B cell (primary cell): ENCODE measurements around the gene ATXN7. TPM values are rescaled to one million over a fixed set of nuclear protein-coding genes. Genes with fewer than 3 reads are reported as not detected.

Experiments
- ATAC-seq: fragments of 200-7000 bp; cut with Tn5 transposase; one replicate; pipeline ENCODE4 v1.10.0; 2021; ENCODE audit warnings: low read depth, mild to moderate bottlenecking, moderate number of reproducible peaks, moderate library complexity
- CTCF ChIA-PET: fragments of 350-600 bp; sonication (Branson Sonifier 250); formaldehyde crosslinking; loops from one replicate; lab custom pipeline; 2021; ENCODE audit warnings: antibody characterized with exemption, inconsistent platforms; lab: Charles Lee
- POLR2A ChIA-PET: fragments of 350-600 bp; sonication (Branson Sonifier 250); formaldehyde crosslinking; loops from one replicate; lab custom pipeline; 2021; ENCODE audit warnings: antibody characterized with exemption; lab: Charles Lee
- DNase-seq: peaks from one replicate; pipeline ENCODE4 v3.0.0; 2013
- H2AFZ ChIP-seq: 2 replicates; pipeline ENCODE4 v1.6.1; 2012; ENCODE audit warnings: mild to moderate bottlenecking, low read depth, low read length; ENCODE audit not compliant: insufficient read depth, poor library complexity, severe bottlenecking
- H3K27ac ChIP-seq, 2 donors: 1 replicate in 1 of 2; 2 replicates in 1 of 2; pipeline ENCODE4 v1.5.1; 2012 to 2013; ENCODE audit warnings: low read length in 2 of 2, mild to moderate bottlenecking in 2 of 2, moderate library complexity in 1 of 2
- H3K27me3 ChIP-seq, 4 experiments: fragments of 200-600 bp in 1 of 4; sonication (generic) in 1 of 4; replicated peaks in 1 of 4; 1 replicate in 2 of 4; 2 replicates in 2 of 4; pipeline versions ENCODE4 v1.6.1 to v1.7.0; 2013 to 2016; ENCODE audit warnings: low read length in 3 of 4, mild to moderate bottlenecking in 2 of 4, mixed read lengths in 1 of 4, moderate library complexity in 1 of 4; ENCODE audit not compliant: insufficient read depth in 4 of 4, control insufficient read depth in 3 of 4; ENCODE audit errors: control extremely low read depth in 1 of 4
- H3K36me3 ChIP-seq, 2 experiments: replicated peaks in 1 of 2; 1 replicate in 1 of 2; 2 replicates in 1 of 2; pipeline versions ENCODE4 v1.6.1 to v1.7.1; 2013; ENCODE audit warnings: low read length in 1 of 2; ENCODE audit not compliant: insufficient read depth in 2 of 2, control insufficient read depth in 1 of 2; ENCODE audit errors: control extremely low read depth in 1 of 2, extremely low read depth in 1 of 2
- H3K4me1 ChIP-seq, 2 donors: fragments of 200-600 bp in 1 of 2; sonication (generic) in 1 of 2; 1 replicate in 1 of 2; 2 replicates in 1 of 2; pipeline versions ENCODE4 v1.5.1 to v1.6.1; 2013 to 2017; ENCODE audit warnings: low read length in 2 of 2; ENCODE audit not compliant: control insufficient read depth in 2 of 2, insufficient read depth in 2 of 2
- H3K4me2 ChIP-seq: replicated peaks from 2 replicates; pipeline ENCODE3; 2012; ENCODE audit warnings: mild to moderate bottlenecking, low read depth, low read length; ENCODE audit not compliant: poor library complexity, severe bottlenecking
- H3K4me3 ChIP-seq, 5 experiments: fragments of 200-600 bp in 1 of 5; sonication (generic) in 1 of 5; 1 replicate in 3 of 5; 2 replicates in 2 of 5; pipeline versions ENCODE4 v1.5.1 to v1.7.0; 2011 to 2016; ENCODE audit warnings: low read length in 4 of 5, mild to moderate bottlenecking in 4 of 5, low read depth in 2 of 5, control low read depth in 1 of 5, moderate library complexity in 1 of 5; ENCODE audit not compliant: insufficient read depth in 1 of 5; ENCODE audit errors: control extremely low read depth in 1 of 5, extremely low read depth in 1 of 5
- H3K79me2 ChIP-seq: fragments of 200-600 bp; sonication (generic); one replicate; pipeline ENCODE4 v1.6.0; 2016; ENCODE audit warnings: low read length; ENCODE audit not compliant: control insufficient read depth, insufficient read depth
- H3K9ac ChIP-seq: fragments of 200-600 bp; sonication (generic); 2 replicates; pipeline ENCODE4 v1.6.1; 2017; ENCODE audit warnings: mild to moderate bottlenecking, low read length, moderate library complexity
- H3K9me3 ChIP-seq, 3 donors: one replicate each; pipeline versions ENCODE4 v1.6.1 to v1.7.1; 2013; ENCODE audit warnings: low read length in 2 of 3; ENCODE audit not compliant: control insufficient read depth in 2 of 3, insufficient read depth in 1 of 3; ENCODE audit errors: control extremely low read depth in 1 of 3
- H4K20me1 ChIP-seq: 2 replicates; pipeline ENCODE4 v1.6.0; 2012; ENCODE audit warnings: mild to moderate bottlenecking, low read length; ENCODE audit not compliant: insufficient read depth, control insufficient read depth, poor library complexity, severe bottlenecking
- H3K27ac Mint-ChIP-seq: one replicate; pipeline ENCODE4 v1.8.0; 2021; ENCODE audit warnings: mixed read lengths
- H3K27me3 Mint-ChIP-seq: one replicate; pipeline ENCODE4 v1.8.0; 2021; ENCODE audit warnings: mixed read lengths
- H3K4me1 Mint-ChIP-seq: one replicate; pipeline ENCODE4 v1.8.0; 2021; ENCODE audit warnings: mixed read lengths
- H3K4me3 Mint-ChIP-seq: one replicate; pipeline ENCODE4 v1.8.0; 2021; ENCODE audit warnings: mixed read lengths
- H3K9me3 Mint-ChIP-seq: one replicate; pipeline ENCODE4 v1.8.0; 2022; ENCODE audit warnings: mixed read lengths; ENCODE audit not compliant: insufficient read depth
- EZH2 ChIP-seq: IDR thresholded peaks from 2 replicates; pipeline ENCODE4 v1.6.1; 2012; ENCODE audit warnings: borderline replicate concordance, low read depth, mild to moderate bottlenecking, moderate library complexity, low read length; ENCODE audit not compliant: insufficient read depth, poor library complexity, severe bottlenecking
- WGBS: methylation state at CpG from one replicate; pipeline ENCODE4 v1.1.5; 2013; ENCODE audit warnings: missing lambda C conversion rate; ENCODE audit not compliant: insufficient coverage; 5-methylcytosine and 5-hydroxymethylcytosine counted together
- intact Hi-C: fragments of 100-400 bp; cut with micrococcal nuclease; formaldehyde crosslinking; loops from one replicate; pipeline ENCODE4 v1.10.0; 2022
- polyA plus RNA-seq: library from polyadenylated mRNA; depleted of rRNA; stranded (reverse); fragments of >200 nt; gene quantifications from 2 replicates; pipeline ENCODE4 v1.2.3, GENCODE V29; 2012
- total RNA-seq, 2 donors: library from RNA; stranded (reverse); fragments of 120-200 nt in 1 of 2; gene quantifications; 1 replicate in 1 of 2; 2 replicates in 1 of 2; pipeline versions ENCODE4 v1.2.3 to v1.2.4, GENCODE V29; 2013 to 2022
- TF ChIP-seq, protein P1 (sequence below): fragments of 200-600 bp; IDR thresholded peaks from one replicate; pipeline ENCODE4 v1.8.0; 2022; ENCODE audit warnings: antibody characterized with exemption, mild to moderate bottlenecking

Gene ATXN7
- total and polyA plus RNA-seq, 2 donors (not counting 1 experiment from before 2014, with no cell fraction given), result 18.1 to 74.3 TPM

DNA sequence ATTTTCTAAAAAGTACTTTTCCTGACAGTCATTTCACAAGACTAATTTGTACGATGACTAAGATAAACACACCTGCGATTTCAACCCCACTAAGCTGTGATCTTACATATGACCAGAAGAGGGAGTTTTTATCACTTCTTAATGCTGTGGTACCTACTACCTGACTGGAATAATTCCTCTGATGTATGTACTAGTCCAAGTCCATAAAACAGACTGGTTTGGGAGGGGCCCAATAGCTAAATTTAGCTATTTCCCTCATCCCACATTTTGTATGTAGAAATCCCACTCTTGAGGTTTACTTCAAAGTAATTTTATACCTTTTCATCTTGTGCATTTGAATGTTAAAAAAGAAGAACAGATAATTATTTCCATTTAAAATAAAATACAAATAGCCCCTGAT lies 98.2 kb downstream of the ATXN7 start:
- intact Hi-C loops, result loop anchor here (2.0 to 5.0 kb wide), 3 partner anchors 31 to 60 kb away; partner anchors contain the start of genes PSMD6 and SCAANT1
- Histone ChIP-seq H3K27me3 (no peaks in the 10 kb centered on the region), H3K9ac (no peak overlapping the region), H2AFZ (no peak overlapping the region), H4K20me1 (peaks cover 8% of the 10 kb centered on the region), H3K79me2 (peaks cover 45% of the 10 kb centered on the region), H3K4me2 (no peak overlapping the region), H3K36me3 (peaks cover 1 to 5% of the 10 kb centered on the region in 2 experiments), H3K4me1 (peaks cover 7 to 9% of the 10 kb centered on the region in 2 donors), H3K4me3 (no peak overlapping the region), H3K27ac (no peak overlapping the region), H3K9me3 (no peaks in the 10 kb centered on the region)
- TF ChIP-seq, protein P1, sequence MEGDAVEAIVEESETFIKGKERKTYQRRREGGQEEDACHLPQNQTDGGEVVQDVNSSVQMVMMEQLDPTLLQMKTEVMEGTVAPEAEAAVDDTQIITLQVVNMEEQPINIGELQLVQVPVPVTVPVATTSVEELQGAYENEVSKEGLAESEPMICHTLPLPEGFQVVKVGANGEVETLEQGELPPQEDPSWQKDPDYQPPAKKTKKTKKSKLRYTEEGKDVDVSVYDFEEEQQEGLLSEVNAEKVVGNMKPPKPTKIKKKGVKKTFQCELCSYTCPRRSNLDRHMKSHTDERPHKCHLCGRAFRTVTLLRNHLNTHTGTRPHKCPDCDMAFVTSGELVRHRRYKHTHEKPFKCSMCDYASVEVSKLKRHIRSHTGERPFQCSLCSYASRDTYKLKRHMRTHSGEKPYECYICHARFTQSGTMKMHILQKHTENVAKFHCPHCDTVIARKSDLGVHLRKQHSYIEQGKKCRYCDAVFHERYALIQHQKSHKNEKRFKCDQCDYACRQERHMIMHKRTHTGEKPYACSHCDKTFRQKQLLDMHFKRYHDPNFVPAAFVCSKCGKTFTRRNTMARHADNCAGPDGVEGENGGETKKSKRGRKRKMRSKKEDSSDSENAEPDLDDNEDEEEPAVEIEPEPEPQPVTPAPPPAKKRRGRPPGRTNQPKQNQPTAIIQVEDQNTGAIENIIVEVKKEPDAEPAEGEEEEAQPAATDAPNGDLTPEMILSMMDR, result peak; percentile 84
- TF ChIP-seq EZH2, result no peak
- no peak overlapping the region for H3K27ac Mint-ChIP-seq
- ChIA-PET CTCF (interaction anchor here (0.6 to 5.1 kb wide), 21 partner anchors 11 to 1560 kb away, joined by 3 to 28 read pairs (median 4); partner anchors contain the start of genes C3orf49 and SCAANT1), POLR2A (no interaction called here)
- WGBS, result no CpG with 5 or more reads among the region's 2 CpGs
- H3K27me3 Mint-ChIP-seq, result no peaks in the 10 kb centered on the region
- no peak overlapping the region for H3K4me3 Mint-ChIP-seq
- H3K4me1 Mint-ChIP-seq, result peaks cover 37% of the 10 kb centered on the region
- ATAC-seq (peak; percentile 53), DNase-seq (peak; percentile 61)
- no peaks in the 10 kb centered on the region for H3K9me3 Mint-ChIP-seq

- H3K4me3 ChIP-seq, result no peak overlapping the region
- no peak overlapping the region for H3K27ac ChIP-seq
- CTCF ChIA-PET, result interaction anchor here (0.6 to 5.1 kb wide), 5 partner anchors 9 to 67 kb away, joined by 3 to 28 read pairs (median 3); no protein-coding TSS in a partner anchor
- Mint-ChIP-seq H3K4me1 (peaks cover 39% of the 10 kb centered on the region), H3K27ac (no peak overlapping the region), H3K4me3 (no peak overlapping the region), H3K9me3 (no peaks in the 10 kb centered on the region), H3K27me3 (no peaks in the 10 kb centered on the region)
- H3K9me3 ChIP-seq, result no peaks in the 10 kb centered on the region
- no peak for ATAC-seq
- H2AFZ ChIP-seq, result no peak overlapping the region
- H3K9ac ChIP-seq, result no peak overlapping the region
- peaks cover 1 to 5% of the 10 kb centered on the region in 2 experiments for H3K36me3 ChIP-seq
- H3K79me2 ChIP-seq, result peaks cover 53% of the 10 kb centered on the region
- H3K4me2 ChIP-seq, result no peak overlapping the region
- POLR2A ChIA-PET, result no interaction called here
- peaks cover 12% of the 10 kb centered on the region for H4K20me1 ChIP-seq
- WGBS, result no CpG with 5 or more reads among the region's 1 CpG
- TF ChIP-seq EZH2, result no peak
- TF ChIP-seq, protein P1, result no peak
- no peak for DNase-seq
- H3K4me1 ChIP-seq, result peaks cover 18 to 23% of the 10 kb centered on the region in 2 donors
- intact Hi-C loops, result loop anchor here (5.0 kb wide), 2 partner anchors 51 to 59 kb away; partner anchors contain the start of genes PSMD6 and SCAANT1
- no peaks in the 10 kb centered on the region for H3K27me3 ChIP-seq
Measured at GRCh38 chr3:63963496-63963895, 99.8 kb downstream of the ATXN7 start.
